HG02870 (cell line): ENCODE results near the gene CD300LB.

Experiments used
- ATAC-seq: cut with Tn5 transposase; IDR thresholded peaks from one replicate; pipeline ENCODE4 v1.9.1; 2021; ENCODE audit warnings: mild to moderate bottlenecking, moderate library complexity; ENCODE audit not compliant: unreplicated experiment

CD300LB gene

GRCh38 chr17:74550602-74551001 lies 19.3 kb upstream of the CD300LB start:
- no peak for ATAC-seq

- ATAC-seq, result no peak
Observed at GRCh38 chr17:74549343-74549742, 18.1 kb upstream of the CD300LB start.

DNA sequence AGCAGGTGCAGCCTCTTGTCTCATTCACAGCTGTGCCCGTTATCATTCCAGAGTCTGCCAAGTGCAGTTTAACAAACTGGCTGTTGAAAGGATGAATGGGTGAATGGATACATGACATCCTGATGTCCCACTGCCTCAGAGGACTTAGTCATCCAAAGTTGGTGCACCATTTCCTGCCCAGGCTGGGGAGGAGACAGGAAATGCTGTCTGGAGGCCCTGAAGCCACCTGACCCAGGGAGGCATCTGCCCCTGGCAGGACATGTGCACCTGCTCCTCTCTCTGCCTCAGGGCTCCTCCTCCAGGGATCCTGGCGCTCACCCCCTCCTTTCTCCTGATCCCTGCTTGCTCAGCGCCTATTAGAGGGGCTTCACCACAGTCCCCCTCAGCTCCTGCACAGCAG lies 16.5 kb upstream of the CD300LB start:
- ATAC-seq, result no peak

DNA sequence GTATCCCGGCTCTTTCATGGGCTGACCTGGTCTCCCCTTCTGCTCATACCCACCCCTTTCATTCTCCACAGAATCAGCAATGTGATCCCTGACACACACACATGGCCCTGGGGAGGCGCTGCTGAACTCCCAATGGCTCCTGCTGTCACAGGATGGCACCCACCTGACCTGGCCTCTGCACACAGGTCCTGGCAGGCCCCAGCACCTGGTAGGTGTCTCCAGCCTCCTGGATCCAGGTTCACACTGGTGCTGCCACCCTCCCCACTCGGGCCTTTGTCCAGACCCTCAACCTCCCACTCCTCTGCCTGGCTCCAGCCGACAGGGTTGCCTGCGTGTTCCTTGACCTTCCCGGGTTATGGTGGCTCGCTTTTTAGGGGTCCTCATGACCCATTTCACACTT lies 16.0 kb upstream of the CD300LB start:
- no peak for ATAC-seq

GRCh38 chr17:74546586-74546985 lies 15.3 kb upstream of the CD300LB start:
- no peak for ATAC-seq

- ATAC-seq, result no peak
Observed at GRCh38 chr17:74545843-74546230, 14.6 kb upstream of the CD300LB start, which contains the start of gene CD300C. TSS of gene CD300C (minus strand) at chr17:74546115. CDS start at chr17:74545782, 333 bp downstream.

- ATAC-seq, result no peak
Observed at GRCh38 chr17:74544991-74545842, 13.9 kb upstream of the CD300LB start.

DNA sequence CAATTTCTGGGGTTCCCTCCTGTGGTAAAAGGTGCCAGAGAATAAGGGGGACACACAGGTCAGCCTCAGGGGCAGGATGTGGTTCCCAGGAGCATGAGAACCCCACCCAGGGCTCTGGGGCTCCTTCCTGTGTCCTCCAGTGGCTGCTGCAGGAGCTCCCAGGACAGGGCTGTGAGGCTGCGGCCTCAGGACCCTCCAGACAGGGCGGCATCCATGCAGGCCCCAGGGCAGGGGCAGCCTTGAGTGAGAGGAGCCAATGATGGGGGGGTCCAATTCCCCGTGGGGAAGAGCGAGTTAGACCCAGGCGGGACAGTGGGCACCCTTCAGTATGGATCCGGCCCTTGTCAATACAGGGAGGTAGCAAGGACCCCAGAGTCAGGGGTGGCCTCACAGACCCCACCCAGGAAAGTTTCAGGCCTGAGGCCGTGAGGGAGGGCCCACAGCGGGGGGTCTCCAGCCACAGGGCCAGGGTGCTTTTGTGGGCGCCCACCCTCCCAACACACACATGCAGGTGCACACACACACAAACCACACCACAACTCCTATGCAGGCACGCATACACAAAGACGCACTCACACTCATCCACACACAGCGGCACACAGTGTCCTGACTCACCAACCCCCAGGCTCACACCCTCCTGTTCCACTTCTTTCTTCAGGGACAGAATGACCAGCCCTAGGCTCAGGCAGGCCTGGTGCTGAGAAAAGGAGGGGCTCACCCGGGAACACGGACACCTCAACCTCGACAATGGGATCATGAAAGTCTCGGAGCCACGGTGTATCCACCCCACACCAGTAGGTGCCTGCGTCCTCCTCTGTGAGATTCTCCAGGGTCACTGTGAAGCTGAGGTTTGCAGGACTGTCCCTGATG lies 12.9 kb upstream of the CD300LB start:
- ATAC-seq, result no peak

DNA sequence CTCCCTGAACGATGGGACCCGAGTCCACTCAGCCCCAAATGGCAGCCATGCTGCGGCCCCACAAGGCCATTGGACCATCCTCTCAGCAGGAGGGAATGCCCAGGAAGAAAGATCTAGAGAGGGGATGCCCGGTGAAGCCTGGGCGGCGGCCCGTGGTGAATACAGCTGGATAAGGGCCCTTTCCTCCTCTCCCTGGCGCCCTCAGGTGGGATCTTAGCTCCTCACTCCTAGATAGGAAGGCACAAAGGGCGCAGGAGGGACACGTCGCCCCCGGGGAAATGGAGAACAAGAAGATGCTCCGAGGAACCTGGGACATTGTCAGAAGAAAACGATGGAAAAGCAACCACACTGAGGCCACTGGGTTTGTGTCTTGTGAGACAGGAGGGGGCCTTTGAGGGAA lies 12.1 kb upstream of the CD300LB start:
- ATAC-seq, result no peak

GRCh38 chr17:74542727-74543383 lies 11.6 kb upstream of the CD300LB start:
- ATAC-seq, result no peak

GRCh38 chr17:74542166-74542565 lies 10.9 kb upstream of the CD300LB start:
- no peak for ATAC-seq

GRCh38 chr17:74541176-74542111 lies 10.2 kb upstream of the CD300LB start:
- ATAC-seq, result no peak

DNA sequence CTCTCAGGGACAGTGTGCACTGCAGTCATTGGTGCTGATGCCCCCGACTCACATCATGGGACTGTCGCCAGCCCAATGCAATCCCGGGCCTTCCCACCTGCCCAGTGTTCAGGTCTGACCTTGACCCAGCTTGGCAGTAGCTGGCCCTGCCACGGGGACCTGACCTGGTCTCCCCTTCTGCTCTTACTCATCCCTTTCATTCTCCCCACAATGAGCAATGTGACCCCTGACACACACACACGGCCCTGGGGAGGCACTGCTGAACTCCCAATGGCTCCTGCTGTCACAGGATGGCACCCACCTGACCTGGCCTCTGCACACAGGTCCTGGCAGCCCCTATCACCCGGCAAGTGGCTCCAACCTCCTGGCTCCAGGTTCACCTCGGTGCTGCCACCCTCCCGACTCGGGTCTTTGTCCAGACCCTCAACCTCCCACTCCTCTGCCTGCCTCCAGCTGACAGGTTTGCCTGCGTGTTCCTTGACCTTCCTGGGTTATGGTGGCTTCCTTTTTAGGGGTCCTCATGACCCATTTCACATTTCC lies 8.1 kb upstream of the CD300LB start:
- ATAC-seq, result no peak

- no peak for ATAC-seq
Observed at GRCh38 chr17:74536890-74537289, 5.6 kb upstream of the CD300LB start.

- no peak for ATAC-seq
Observed at GRCh38 chr17:74532115-74532514, 840 bp upstream of the CD300LB start.

DNA sequence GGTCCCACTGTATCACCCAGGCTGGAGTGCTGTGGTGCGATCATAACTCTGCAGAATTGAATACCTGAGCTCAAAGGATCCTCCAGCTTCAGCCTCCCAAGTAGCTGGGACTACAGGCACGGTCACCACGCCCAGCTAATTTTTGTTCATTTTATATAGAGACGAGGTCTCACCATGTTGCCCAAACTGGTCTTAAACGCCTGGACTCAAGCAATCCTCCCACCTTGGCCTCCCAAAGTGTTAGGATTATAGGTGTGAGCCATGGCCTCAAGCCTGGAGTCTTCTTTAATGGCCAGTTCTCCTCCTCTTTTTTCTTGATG lies 484 bp downstream of the CD300LB start:
- ATAC-seq, result no peak

GRCh38 chr17:74529243-74529642 lies 2.0 kb downstream of the CD300LB start:
- no peak for ATAC-seq

DNA sequence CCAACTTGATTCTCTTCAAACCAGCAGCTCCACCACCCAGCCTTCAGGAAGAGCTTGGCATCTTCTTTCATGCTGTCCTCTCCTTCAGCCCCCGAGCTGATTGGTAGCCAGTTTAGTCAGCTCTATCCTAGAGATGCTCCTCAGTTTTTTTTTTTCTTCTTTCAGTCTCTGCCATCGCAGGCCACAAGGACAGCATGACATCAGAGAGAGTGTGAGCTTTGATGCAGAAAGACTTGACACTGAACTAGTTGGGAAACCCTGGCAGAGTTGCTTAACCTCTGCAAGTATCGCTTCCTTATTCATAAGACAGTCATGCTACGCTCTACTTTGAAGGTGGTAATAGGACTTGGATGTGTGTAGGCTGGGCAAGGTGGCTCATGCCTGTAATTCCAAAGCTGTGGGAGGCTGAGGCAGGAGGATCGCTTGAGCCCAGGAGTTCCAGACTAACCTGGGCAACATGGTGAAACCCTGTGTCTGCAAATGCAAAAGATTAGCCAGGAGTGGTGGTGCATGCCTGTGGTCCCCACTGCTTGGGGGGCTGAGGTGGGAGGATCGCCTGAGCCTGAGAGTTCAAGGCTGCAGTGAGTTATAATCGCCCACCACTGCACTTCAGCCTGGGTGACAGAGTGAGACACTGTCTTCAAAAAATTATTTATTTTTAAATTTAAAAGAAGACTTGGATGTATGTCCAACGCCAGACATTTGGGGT lies 2.6 kb downstream of the CD300LB start:
- peak; percentile 83 for ATAC-seq

DNA sequence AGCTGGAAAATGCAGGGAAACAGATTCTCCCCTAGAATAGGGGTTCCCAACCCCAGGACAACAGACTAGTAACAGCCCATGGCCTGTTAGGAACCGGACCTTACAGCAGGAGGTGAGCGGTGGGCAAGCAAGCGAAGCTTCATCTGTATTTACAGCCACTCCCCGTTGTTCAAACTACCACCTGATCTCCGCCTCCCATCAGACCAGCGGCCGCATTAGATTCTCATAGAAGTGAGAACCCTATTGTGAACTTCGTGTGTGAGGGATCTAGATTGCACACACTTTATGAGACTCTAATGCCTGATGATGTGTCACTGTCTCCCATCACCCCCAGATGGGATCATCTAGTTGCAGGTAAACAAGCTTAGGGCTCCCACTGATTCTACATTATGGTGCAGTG lies 3.5 kb downstream of the CD300LB start:
- no peak for ATAC-seq

- ATAC-seq, result no peak
Observed at GRCh38 chr17:74527081-74527480, 4.2 kb downstream of the CD300LB start.
